SK-N-SH (cell line): ENCODE results near the gene RERG. TPM values are rescaled to one million over a fixed set of nuclear protein-coding genes. Genes with fewer than 3 reads are reported as not detected.

Source experiments
- CTCF ChIA-PET: fragments of 300-600, 350-600 bp; formaldehyde crosslinking; extraction: SDS; loops from one replicate; lab custom pipeline; 2021; lab: Yijun Ruan, JAX
- POLR2A ChIA-PET: fragments of 350-600 bp; sonication (Branson Sonifier 250); formaldehyde crosslinking; extraction: SDS; loops from one replicate; lab custom pipeline; 2020; ENCODE audit warnings: antibody characterized with exemption, inconsistent platforms; lab: Yijun Ruan, JAX
- DNase-seq: peaks from one replicate; pipeline ENCODE4 v3.0.0; 2012
- H2AFZ ChIP-seq: fragments of 200-600 bp; sonication (generic); 2 replicates; pipeline ENCODE4 v1.8.1; 2016; ENCODE audit warnings: antibody characterized with exemption, mild to moderate bottlenecking, low read depth
- H3F3A ChIP-seq: fragments of 200-600 bp; sonication (generic); replicated peaks from 2 replicates; pipeline ENCODE3; 2016; ENCODE audit warnings: antibody characterized with exemption, mild to moderate bottlenecking; ENCODE audit not compliant: insufficient read depth
- H3K27ac ChIP-seq, 2 experiments: fragments of 200-500 bp in 1 of 2; fragments of 200-600 bp in 1 of 2; sonication (Bioruptor generic) in 1 of 2; sonication (generic), shearing (Covaris generic) in 1 of 2; 2 replicates each; pipeline versions ENCODE4 v1.5.1 to v1.6.1; 2014 to 2016; ENCODE audit warnings: low read depth in 2 of 2, inconsistent platforms in 1 of 2, low read length in 1 of 2, mild to moderate bottlenecking in 1 of 2, mixed read lengths in 1 of 2
- H3K27me3 ChIP-seq: fragments of 200-600 bp; sonication (generic), shearing (Covaris generic); 2 replicates; pipeline ENCODE4 v1.6.1; 2016; ENCODE audit warnings: mixed run types; ENCODE audit not compliant: insufficient read depth
- H3K36me3 ChIP-seq, 2 experiments: fragments of 200-500 bp in 1 of 2; fragments of 200-600 bp in 1 of 2; sonication (Bioruptor generic) in 1 of 2; sonication (generic) in 1 of 2; replicated peaks in 1 of 2; 2 replicates each; pipeline versions ENCODE3 to v1.5.1; 2014 to 2016; ENCODE audit warnings: low read length in 1 of 2, mild to moderate bottlenecking in 1 of 2; ENCODE audit not compliant: insufficient read depth in 2 of 2, control insufficient read depth in 1 of 2
- H3K4me1 ChIP-seq, 2 experiments: fragments of 200-500 bp in 1 of 2; fragments of 200-600 bp in 1 of 2; sonication (Bioruptor generic) in 1 of 2; sonication (generic), shearing (Covaris generic) in 1 of 2; 2 replicates each; pipeline versions ENCODE4 v1.5.1 to v1.6.1; 2014 to 2016; ENCODE audit warnings: low read depth in 1 of 2, low read length in 1 of 2, mixed run types in 1 of 2; ENCODE audit not compliant: insufficient read depth in 2 of 2, control insufficient read depth in 1 of 2
- H3K4me2 ChIP-seq: fragments of 200-600 bp; sonication (generic), shearing (Covaris generic); 2 replicates; pipeline ENCODE4 v1.6.1; 2017; ENCODE audit warnings: mixed run types
- H3K4me3 ChIP-seq, 2 experiments: fragments of 200-500 bp in 1 of 2; fragments of 200-600 bp in 1 of 2; sonication (Bioruptor generic) in 1 of 2; sonication (generic), shearing (Covaris generic) in 1 of 2; 2 replicates each; pipeline versions ENCODE4 v1.5.1 to v1.8.1; 2014 to 2016; ENCODE audit warnings: low read depth in 2 of 2, inconsistent platforms in 1 of 2, low read length in 1 of 2, mild to moderate bottlenecking in 1 of 2, mixed read lengths in 1 of 2, moderate library complexity in 1 of 2
- H3K79me2 ChIP-seq: fragments of 200-600 bp; sonication (generic); 2 replicates; pipeline ENCODE4 v1.8.1; 2017; ENCODE audit warnings: mild to moderate bottlenecking; ENCODE audit not compliant: insufficient read depth
- H3K9ac ChIP-seq: fragments of 200-600 bp; sonication (generic); 2 replicates; pipeline ENCODE4 v1.6.1; 2017; ENCODE audit warnings: mixed run types
- H3K9me2 ChIP-seq: fragments of 200-600 bp; sonication (generic); 2 replicates; pipeline ENCODE4 v1.6.1; 2017; ENCODE audit warnings: mixed run types
- H3K9me3 ChIP-seq: fragments of 200-600 bp; sonication (generic); 2 replicates; pipeline ENCODE4 v1.6.1; 2017; ENCODE audit warnings: mixed run types, mild to moderate bottlenecking, moderate library complexity
- H4K20me1 ChIP-seq: fragments of 200-600 bp; sonication (generic); 2 replicates; pipeline ENCODE4 v1.6.1; 2017; ENCODE audit warnings: mild to moderate bottlenecking, mixed run types; ENCODE audit not compliant: insufficient read depth
- EP300 ChIP-seq, 2 experiments: IDR thresholded peaks; 2 replicates each; pipeline versions ENCODE4 v1.4.0 to v1.6.1; 2012; ENCODE audit warnings: borderline replicate concordance in 1 of 2, low read depth in 1 of 2, low read length in 1 of 2
- JUND ChIP-seq: IDR thresholded peaks from 2 replicates; pipeline ENCODE4 v1.4.0; 2012
- MAX ChIP-seq: IDR thresholded peaks from 2 replicates; pipeline ENCODE4 v1.4.0; 2012; ENCODE audit warnings: low read depth
- MEF2A ChIP-seq: IDR thresholded peaks from 2 replicates; pipeline ENCODE4 v1.4.0; 2012; ENCODE audit warnings: low read depth, borderline replicate concordance
- MXI1 ChIP-seq: IDR thresholded peaks from 2 replicates; pipeline ENCODE4 v1.6.1; 2012; ENCODE audit warnings: mild to moderate bottlenecking, low read depth, low read length, improper control_type of control experiment
- NFIC ChIP-seq: IDR thresholded peaks from 2 replicates; pipeline ENCODE4 v1.4.0; 2012; ENCODE audit warnings: borderline replicate concordance
- NRF1 ChIP-seq: IDR thresholded peaks from 2 replicates; pipeline ENCODE4 v1.6.1; 2012; ENCODE audit warnings: low read depth, mild to moderate bottlenecking, low read length
- PBX3 ChIP-seq: IDR thresholded peaks from 2 replicates; pipeline ENCODE4; 2012
- POLR2AphosphoS5 ChIP-seq: IDR thresholded peaks from 2 replicates; pipeline ENCODE4 v1.6.1; 2012; ENCODE audit warnings: low read depth, low read length
- RXRA ChIP-seq: IDR thresholded peaks from 2 replicates; pipeline ENCODE4 v1.4.0; 2012; ENCODE audit warnings: low read depth, mild to moderate bottlenecking, borderline replicate concordance
- SIN3A ChIP-seq: IDR thresholded peaks from 2 replicates; pipeline ENCODE4 v1.6.1; 2012; ENCODE audit warnings: low read depth, mild to moderate bottlenecking, low read length, moderate library complexity, borderline replicate concordance
- SMC3 ChIP-seq: IDR thresholded peaks from 2 replicates; pipeline ENCODE4 v1.6.1; 2012; ENCODE audit warnings: low read depth, low read length, improper control_type of control experiment
- TEAD4 ChIP-seq: IDR thresholded peaks from 2 replicates; pipeline ENCODE4 v1.4.0; 2012; ENCODE audit warnings: mild to moderate bottlenecking, borderline replicate concordance; ENCODE audit not compliant: insufficient read depth
- USF1 ChIP-seq: IDR thresholded peaks from 2 replicates; pipeline ENCODE4 v1.4.0; 2012; ENCODE audit warnings: low read depth, borderline replicate concordance
- ZBTB33 ChIP-seq: IDR thresholded peaks from 2 replicates; pipeline ENCODE4 v1.4.0; 2012; ENCODE audit warnings: low read depth, borderline replicate concordance
- WGBS: methylation state at CpG from one replicate; pipeline ENCODE4 v1.1.6; 2017; ENCODE audit warnings: low lambda C conversion rate; 5-methylcytosine and 5-hydroxymethylcytosine counted together
- polyA plus RNA-seq, 3 experiments: library from polyadenylated mRNA; depleted of rRNA; stranded (reverse); fragments of >200 nt; gene quantifications; 2 replicates each; pipeline ENCODE4 v1.2.3, GENCODE V29; 2012

RERG gene
- polyA plus RNA-seq, 1 of the 3 experiments (the other 2 are of a cell fraction): 0.49 TPM

GRCh38 chr12:15116983-15117382, 104.2 kb downstream of the RERG start (continued):
- TF ChIP-seq SMC3: no peak
- no peak for TF ChIP-seq ZBTB33
- TF ChIP-seq POLR2AphosphoS5: no peak
- TF ChIP-seq, all 33 proteins: peak for 0

- Histone ChIP-seq H2AFZ (no peak overlapping the region), H3K79me2 (no peaks in the 10 kb centered on the region), H4K20me1 (no peaks in the 10 kb centered on the region), H3K4me2 (no peak overlapping the region), H3F3A (no peaks in the 10 kb centered on the region), H3K4me1 (no peaks in the 10 kb centered on the region), H3K9me2 (no peaks in the 10 kb centered on the region), H3K27ac (no peak overlapping the region), H3K9ac (no peak overlapping the region), H3K9me3 (no peaks in the 10 kb centered on the region), H3K36me3 (no peaks in the 10 kb centered on the region), H3K27me3 (peaks cover 3% of the 10 kb centered on the region; the same call in 1 of the 2 replicates), H3K4me3 (no peak overlapping the region)
- CTCF ChIA-PET: interaction anchor here (1.2 kb wide), 1 partner anchor 105 kb away, joined by 3 read pairs; the partner anchor contains the start of gene RERG
- POLR2A ChIA-PET: no interaction called here
- no peak for TF ChIP-seq EP300 (IDR thresholded peaks at IDR 0.05; ENCODE audit: borderline replicate concordance in 1 of 2, low read depth in 1 of 2, low read length in 1 of 2)
- TF ChIP-seq SIN3A: no peak
- no peak for TF ChIP-seq PBX3
- TF ChIP-seq MAX: no peak
- TF ChIP-seq TEAD4: no peak
- no peak for TF ChIP-seq MEF2A
- no peak for TF ChIP-seq MXI1
- no peak for TF ChIP-seq NFIC
- TF ChIP-seq JUND: no peak
- TF ChIP-seq USF1: no peak
- no peak for TF ChIP-seq RXRA
- TF ChIP-seq SMC3: no peak
- TF ChIP-seq NRF1: no peak
- WGBS: 9% methylated on average over 4 of the region's 4 CpGs
- DNase-seq: no peak
Observed at GRCh38 chr12:15116086-15116485, 105.1 kb downstream of the RERG start.
